Lung (tissue), 12 donors: ENCODE measurements around the gene SSBP1. TPM values are rescaled to one million over a fixed set of nuclear protein-coding genes. Genes with fewer than 3 reads are reported as not detected.

ENCODE experiments used
- ATAC-seq: fragments of 200-7000 bp; cut with Tn5 transposase; one replicate; pipeline ENCODE4 v1.9.1; 2020; ENCODE audit warnings: moderate number of reproducible peaks; ENCODE audit not compliant: insufficient read depth, low FRiP score
- DNase-seq, 3 donors: peaks; one replicate each; pipeline ENCODE4 v3.0.0-alpha.2; 2013 to 2017
- H3K27ac ChIP-seq, 2 donors: one replicate each; pipeline ENCODE4 v1.5.1; 2013; ENCODE audit warnings: mild to moderate bottlenecking in 2 of 2, moderate library complexity in 2 of 2, control low read depth in 1 of 2, inconsistent platforms in 1 of 2, low read depth in 1 of 2, low read length in 1 of 2
- H3K27me3 ChIP-seq, 3 donors: one replicate each; pipeline ENCODE4 v1.5.1; 2013; ENCODE audit warnings: low read length in 2 of 3; ENCODE audit not compliant: control insufficient read depth in 3 of 3, insufficient read depth in 3 of 3
- H3K36me3 ChIP-seq, 4 donors: one replicate each; pipeline ENCODE4 v1.5.1; 2013; ENCODE audit warnings: low read length in 4 of 4, mild to moderate bottlenecking in 1 of 4, moderate library complexity in 1 of 4; ENCODE audit not compliant: control insufficient read depth in 4 of 4, insufficient read depth in 4 of 4
- H3K4me1 ChIP-seq, 5 donors: one replicate each; pipeline ENCODE4 v1.5.1; 2013; ENCODE audit warnings: low read length in 5 of 5, mild to moderate bottlenecking in 2 of 5, moderate library complexity in 1 of 5; ENCODE audit not compliant: control insufficient read depth in 5 of 5, insufficient read depth in 5 of 5
- H3K4me3 ChIP-seq: one replicate; pipeline ENCODE4 v1.5.1; 2013; ENCODE audit warnings: mild to moderate bottlenecking, control low read depth, moderate library complexity
- H3K9ac ChIP-seq, 2 donors: one replicate each; pipeline ENCODE4 v1.5.1; 2013; ENCODE audit warnings: low read length in 2 of 2, control low read depth in 1 of 2; ENCODE audit not compliant: insufficient read depth in 1 of 2
- H3K9me3 ChIP-seq, 4 donors: one replicate each; pipeline ENCODE4 v1.5.1; 2013; ENCODE audit warnings: low read length in 3 of 4, mild to moderate bottlenecking in 1 of 4, moderate library complexity in 1 of 4; ENCODE audit not compliant: control insufficient read depth in 4 of 4, insufficient read depth in 3 of 4
- WGBS, 2 donors: extraction: QIAGEN DNeasy Blood & Tissue Kit; methylation state at CpG; one replicate each; pipeline ENCODE4 v1.1.7; 2013; 5-methylcytosine and 5-hydroxymethylcytosine counted together
- polyA plus RNA-seq, 2 donors: library from polyadenylated mRNA; stranded (reverse); fragments of 200-250 nt; gene quantifications; one replicate each; pipeline ENCODE4 v1.2.1, GENCODE V29; 2013
- total RNA-seq, 2 donors: library from RNA; depleted of rRNA in 1 of 2; stranded (reverse); fragments of >200 nt in 1 of 2; gene quantifications; one replicate each; pipeline ENCODE4 v1.2.1, GENCODE V29; 2014 to 2021
- TF ChIP-seq, protein P1 (sequence below): IDR thresholded peaks from 2 replicates; pipeline ENCODE4 v1.5.1; 2012; ENCODE audit warnings: mild to moderate bottlenecking; ENCODE audit errors: control extremely low read depth, extremely low read depth
- donor health status: control.
- donor health status: control.
- donor health status: Bipolar disorder and iron deficiency.
- donor health status: healthy.
- donor health status: DM: yes; HTN: yes; CAD: no.

SSBP1 gene
- total and polyA plus RNA-seq, 4 donors: 96.8 to 263 (median 136) TPM

DNA sequence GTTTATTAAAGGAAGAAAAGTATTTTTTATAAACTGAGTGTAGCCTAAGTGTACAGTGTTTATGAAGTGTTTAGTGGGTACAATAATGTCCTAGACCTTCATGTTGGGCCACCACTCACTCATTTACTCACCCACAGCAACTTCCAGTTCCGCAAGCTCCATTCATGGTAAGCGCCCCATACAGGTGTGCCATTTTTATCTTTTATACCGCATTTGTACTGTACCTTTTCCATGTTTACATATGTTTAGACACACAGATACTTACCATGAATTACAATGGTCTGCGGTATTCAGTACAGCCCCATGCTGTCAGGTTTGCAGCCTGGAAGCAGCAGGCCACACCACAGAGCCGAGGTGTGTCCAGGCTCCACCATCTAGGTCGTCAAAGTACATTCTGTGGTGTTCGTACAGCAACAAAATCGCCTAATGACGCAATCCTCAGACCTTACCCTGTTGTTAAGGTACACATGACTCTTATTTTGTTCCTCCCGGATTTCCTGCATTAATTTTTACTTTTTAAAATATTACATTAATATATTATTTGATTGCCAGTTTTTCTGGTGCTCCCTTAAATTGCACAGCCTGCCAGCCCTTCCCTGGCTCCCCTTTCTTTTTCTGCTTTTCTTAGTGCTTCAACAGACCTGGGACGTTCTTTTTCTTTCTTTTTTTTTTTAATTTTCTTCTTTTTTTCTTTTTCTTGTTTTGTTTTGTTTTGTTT, 881 bp upstream of the SSBP1 start:
- ATAC-seq: no peak

DNA sequence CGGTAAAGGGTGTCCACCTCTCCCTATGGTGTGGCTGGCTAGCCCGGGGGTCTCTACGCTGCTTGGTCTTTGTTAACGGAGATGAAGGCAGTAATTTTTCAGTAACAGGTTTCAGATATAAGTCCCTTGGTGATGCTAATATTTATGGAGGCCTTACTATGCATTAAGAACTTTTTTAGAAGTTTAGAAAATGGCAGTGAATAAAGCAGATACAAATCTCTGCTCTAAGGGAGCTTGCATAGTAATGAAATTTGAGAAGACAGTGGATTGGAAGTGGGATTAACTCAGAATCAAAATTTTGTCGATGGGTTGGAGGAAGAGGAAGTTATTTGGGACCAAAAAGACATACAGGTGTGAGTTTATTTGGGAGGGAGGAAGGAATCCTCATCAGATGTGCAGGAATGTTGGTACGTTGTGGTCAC, 445 bp downstream of the SSBP1 start:
- TF ChIP-seq, protein P1, sequence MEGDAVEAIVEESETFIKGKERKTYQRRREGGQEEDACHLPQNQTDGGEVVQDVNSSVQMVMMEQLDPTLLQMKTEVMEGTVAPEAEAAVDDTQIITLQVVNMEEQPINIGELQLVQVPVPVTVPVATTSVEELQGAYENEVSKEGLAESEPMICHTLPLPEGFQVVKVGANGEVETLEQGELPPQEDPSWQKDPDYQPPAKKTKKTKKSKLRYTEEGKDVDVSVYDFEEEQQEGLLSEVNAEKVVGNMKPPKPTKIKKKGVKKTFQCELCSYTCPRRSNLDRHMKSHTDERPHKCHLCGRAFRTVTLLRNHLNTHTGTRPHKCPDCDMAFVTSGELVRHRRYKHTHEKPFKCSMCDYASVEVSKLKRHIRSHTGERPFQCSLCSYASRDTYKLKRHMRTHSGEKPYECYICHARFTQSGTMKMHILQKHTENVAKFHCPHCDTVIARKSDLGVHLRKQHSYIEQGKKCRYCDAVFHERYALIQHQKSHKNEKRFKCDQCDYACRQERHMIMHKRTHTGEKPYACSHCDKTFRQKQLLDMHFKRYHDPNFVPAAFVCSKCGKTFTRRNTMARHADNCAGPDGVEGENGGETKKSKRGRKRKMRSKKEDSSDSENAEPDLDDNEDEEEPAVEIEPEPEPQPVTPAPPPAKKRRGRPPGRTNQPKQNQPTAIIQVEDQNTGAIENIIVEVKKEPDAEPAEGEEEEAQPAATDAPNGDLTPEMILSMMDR: no peak
- no peaks in the 10 kb centered on the region for H3K9me3 ChIP-seq
- peak overlapping the region; percentile 88 for H3K4me3 ChIP-seq
- WGBS, 2 donors: 1% methylated on average over 6 of the region's 6 CpGs
- H3K4me1 ChIP-seq: peaks cover 0 to 14% (median 11%) of the 10 kb centered on the region in 5 donors
- no peaks in the 10 kb centered on the region for H3K27me3 ChIP-seq
- peak overlapping the region; percentile 78 to 99 for H3K9ac ChIP-seq
- no peak for ATAC-seq
- H3K36me3 ChIP-seq: peaks cover 7 to 26% (median 10%) of the 10 kb centered on the region in 4 donors
- no peak for DNase-seq
- peak overlapping the region; percentile 84 to 94 for H3K27ac ChIP-seq

More for the DNA sequence above, 881 bp upstream of the SSBP1 start:
- peaks cover 0 to 14% (median 11%) of the 10 kb centered on the region in 5 donors for H3K4me1 ChIP-seq
- peak in 1 of 3 donors; percentile 3 for DNase-seq
- peak overlapping the region in 1 of 2 donors; percentile 99 for H3K9ac ChIP-seq
- H3K4me3 ChIP-seq: peak overlapping the region; percentile 65
- H3K27ac ChIP-seq: peak overlapping the region; percentile 75 to 88
- TF ChIP-seq, protein P1: no peak
- no peaks in the 10 kb centered on the region for H3K27me3 ChIP-seq
- WGBS, 2 donors: 60% methylated on average over 11 of the region's 11 CpGs
- no peaks in the 10 kb centered on the region for H3K9me3 ChIP-seq
- peaks cover 4 to 17% (median 5%) of the 10 kb centered on the region in 4 donors for H3K36me3 ChIP-seq

DNA sequence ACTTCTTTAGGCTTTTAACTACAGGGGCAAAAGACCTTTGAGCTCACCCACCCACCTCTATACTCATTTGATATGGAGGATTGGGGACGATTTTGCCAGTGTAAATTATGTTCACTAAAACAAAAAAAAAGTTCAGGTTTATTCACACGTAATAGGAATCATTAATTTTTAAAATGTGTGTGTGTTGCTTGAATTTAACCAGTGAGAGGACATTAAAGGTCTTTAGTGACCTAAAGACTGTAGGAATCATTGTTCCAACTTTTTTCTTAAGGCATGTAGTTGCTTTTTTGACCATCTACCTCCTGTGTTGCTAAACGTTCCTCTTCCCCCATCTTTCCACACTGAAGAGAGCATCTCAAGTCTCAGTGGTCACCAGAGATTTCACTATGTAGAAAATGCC, 1.1 kb downstream of the SSBP1 start:
- 70 to 73% methylated on average over 3 of the region's 3 CpGs for WGBS, 2 donors
- TF ChIP-seq, protein P1: no peak
- Histone ChIP-seq H3K9me3 (no peaks in the 10 kb centered on the region), H3K9ac (no peak overlapping the region), H3K36me3 (peaks cover 7 to 33% (median 14%) of the 10 kb centered on the region in 4 donors), H3K27ac (no peak overlapping the region), H3K27me3 (no peaks in the 10 kb centered on the region), H3K4me3 (no peak overlapping the region), H3K4me1 (peaks cover 0 to 14% (median 11%) of the 10 kb centered on the region in 5 donors)
- no peak for ATAC-seq
- DNase-seq: no peak
